Activated gamma-delta T cell treated with Interleukin-2 at 50 U/mL for 16 hours (primary cell): ENCODE measurements around the gene ATCAY.
"Not testable (repeated sequence)": the region's sequence is repeated elsewhere in the genome, so short reads cannot be mapped to it uniquely, and the experiment has no call there.

Experiments
- DNase-seq: peaks from one replicate; pipeline ENCODE4 v3.0.0-alpha.2; 2020

The ATCAY gene

GRCh38 chr19:3904233-3904632 lies 23.7 kb downstream of the ATCAY start:
- DNase-seq, result no peak

- DNase-seq, result no peak
These were observed 27.3 kb downstream of the ATCAY start for GRCh38 chr19:3907626-3908265.

- no peak for DNase-seq
These were observed 28.0 kb downstream of the ATCAY start for GRCh38 chr19:3908266-3909054.

- DNase-seq, result no peak
These were observed 29.6 kb downstream of the ATCAY start for GRCh38 chr19:3910105-3910504.

GRCh38 chr19:3914199-3914598 lies 33.7 kb downstream of the ATCAY start:
- no peak for DNase-seq

DNA sequence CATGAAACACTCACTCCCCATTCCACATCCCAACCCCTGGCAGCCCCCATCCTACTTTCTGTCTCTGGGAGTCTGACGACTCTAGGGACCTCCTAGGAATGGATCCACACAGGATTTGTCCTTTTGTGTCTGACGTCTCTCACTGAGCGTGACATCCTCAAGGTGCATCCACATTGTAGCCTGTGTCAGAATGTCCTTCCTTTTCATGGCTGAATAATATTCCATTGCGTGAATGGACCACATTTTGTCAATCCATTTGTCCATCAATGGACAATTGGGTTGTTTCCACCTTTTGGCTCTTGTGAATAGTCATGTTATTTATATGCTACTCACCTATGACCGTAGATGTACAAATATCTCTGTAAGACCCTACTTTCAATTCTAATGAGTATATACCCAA lies 35.5 kb downstream of the ATCAY start:
- no peak for DNase-seq

GRCh38 chr19:3919793-3920192 lies 39.3 kb downstream of the ATCAY start:
- DNase-seq, result no peak

- DNase-seq, result no peak
These were observed 42.7 kb downstream of the ATCAY start for GRCh38 chr19:3923096-3923758.

DNA sequence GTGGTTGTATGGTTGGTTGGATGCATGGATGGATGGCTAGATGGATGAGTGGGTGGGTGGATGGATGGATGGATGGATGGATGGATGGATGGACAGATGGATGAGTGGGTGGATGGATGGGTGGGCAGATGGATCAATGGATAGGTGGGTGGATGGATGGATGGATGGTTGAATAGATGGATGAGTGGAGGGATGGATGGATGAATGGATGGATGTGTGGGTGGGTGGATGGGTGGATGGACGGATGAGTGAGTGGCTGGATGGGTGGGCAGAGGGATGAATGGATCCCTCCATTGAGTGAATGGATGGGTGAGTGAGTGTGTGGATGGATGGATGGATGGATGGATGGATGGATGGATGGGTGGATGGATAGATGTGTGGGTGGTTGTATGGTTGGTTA lies 43.4 kb downstream of the ATCAY start:
- DNase-seq, result no peak

DNA sequence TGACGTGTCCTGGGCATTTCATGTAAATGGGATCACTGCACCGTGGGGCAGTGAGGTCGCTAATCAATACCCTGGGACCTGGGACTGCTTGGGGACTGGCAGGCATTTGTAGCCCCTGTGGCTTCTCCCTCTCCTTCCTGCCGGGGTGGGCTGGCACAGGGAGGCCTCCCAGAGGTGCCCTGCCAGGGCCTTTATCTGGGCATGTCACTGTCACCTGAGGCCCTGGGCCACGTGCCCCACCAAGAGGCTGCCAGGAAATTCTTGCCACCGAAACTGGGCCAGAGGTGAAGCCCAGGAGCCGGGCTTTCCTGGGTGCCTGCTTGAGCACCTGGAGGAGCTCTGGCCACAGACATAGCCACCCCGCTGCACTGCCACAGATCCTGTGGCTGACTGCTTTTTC lies 50.6 kb downstream of the ATCAY start:
- no peak for DNase-seq

DNA sequence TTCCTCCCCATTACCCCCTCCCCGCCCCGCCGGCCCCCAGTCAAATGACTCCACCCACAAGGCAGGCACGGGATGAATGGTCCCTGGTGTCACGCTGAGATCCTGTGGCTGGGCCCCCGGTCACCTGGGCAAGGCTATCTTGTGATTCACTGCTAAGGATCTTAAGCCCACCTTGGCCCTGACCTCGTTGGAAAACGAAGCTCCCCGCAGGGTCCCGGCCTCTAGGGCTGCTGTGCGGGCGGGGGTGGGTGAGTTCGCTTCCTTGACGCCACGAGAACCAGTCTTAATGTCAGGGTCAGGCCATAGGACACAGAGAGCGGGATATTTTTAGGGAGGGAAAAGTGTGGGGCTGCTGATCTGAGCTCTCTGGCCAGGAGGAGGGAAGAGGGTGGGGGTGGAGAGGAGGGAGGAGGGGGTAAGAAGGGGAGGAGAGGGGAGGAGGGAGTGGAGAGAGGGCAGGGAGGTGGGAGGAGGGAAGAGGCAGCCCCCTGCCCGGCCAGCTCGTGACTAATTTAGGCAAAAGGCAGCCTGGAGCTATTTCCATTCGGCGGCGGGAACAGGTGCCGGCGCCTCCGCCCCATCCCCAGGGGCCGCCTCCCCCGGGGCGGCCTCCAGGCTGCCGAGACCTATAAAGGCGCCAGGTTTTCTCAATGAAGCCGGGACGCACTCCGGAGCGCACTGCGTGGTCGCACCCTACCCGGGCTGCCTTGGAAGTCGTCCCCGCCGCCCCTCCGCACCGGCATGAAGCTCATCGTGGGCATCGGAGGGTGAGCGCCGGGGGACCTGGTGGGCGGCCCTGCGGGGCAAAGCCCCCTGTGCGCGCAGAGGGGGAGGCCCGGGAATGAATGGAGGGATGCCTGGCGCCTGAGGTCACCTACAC lies 52.7 kb downstream of the ATCAY start, which contains the start of gene NMRK2:
NMRK2 (plus strand) TSS at position 139 of the 880 bp plus-strand sequence; CDS start at position 742, 603 bp downstream.
- DNase-seq, result no peak

- no peak for DNase-seq
These were observed 56.3 kb downstream of the ATCAY start for GRCh38 chr19:3936506-3937442.

DNA sequence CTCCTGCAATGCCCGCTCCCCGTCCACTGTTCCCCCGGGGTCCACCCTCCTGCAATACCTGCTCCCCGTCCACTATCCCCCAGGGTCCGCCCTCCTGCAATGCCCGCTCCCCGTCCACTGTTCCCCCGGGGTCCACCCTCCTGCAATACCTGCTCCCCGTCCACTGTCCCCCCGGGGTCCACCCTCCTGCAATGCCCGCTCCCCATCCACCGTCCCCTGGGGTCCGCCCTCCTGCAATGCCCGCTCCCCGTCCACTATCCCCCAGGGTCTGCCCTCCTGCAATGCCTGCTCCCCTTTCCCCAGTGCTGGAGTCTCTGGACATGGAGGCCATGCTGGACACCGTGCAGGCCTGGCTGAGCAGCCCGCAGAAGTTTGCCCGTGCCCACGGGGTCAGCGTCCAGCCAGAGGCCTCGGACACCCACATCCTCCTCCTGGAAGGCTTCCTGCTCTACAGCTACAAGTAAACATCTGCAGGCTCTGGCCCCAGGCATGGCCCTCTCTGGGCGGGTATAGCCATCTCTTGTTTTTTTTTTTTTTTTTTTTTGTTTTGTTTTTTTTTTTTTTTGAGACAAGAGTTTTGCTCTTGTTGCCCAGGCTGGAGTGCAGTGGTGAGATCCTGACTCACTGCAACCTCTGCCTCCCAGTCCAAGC lies 57.9 kb downstream of the ATCAY start:
- DNase-seq, result not testable (repeated sequence)

DNA sequence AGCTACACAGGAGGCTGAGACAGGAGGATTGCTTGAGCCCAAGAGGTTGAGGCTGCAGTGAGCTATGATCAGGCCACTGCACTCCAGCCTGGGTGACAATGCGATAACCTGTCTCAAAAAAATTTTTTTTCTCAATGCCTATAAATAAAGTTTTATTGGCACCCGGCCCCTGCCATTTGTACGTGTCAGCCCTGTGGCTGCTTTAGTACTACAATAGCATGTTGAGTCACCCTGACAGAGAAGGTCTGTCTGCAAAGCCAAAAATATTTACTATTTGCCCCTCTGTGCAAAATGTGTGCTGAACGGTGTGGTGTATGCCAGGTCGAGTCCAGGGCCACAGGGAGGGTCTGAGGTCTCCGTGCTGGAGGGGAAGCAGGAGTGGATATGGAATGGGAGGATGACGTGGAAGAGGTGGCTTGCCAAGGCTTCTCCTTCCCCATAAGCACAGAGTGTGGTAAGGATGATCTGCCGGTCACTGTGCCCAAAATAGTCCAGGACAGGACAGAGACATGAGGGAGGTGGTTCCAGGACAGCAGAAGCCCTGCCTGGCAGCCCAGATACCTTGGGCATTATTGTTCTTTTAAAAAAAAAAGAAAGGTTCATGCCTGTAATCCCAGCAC lies 62.4 kb downstream of the ATCAY start:
- no peak for DNase-seq

- DNase-seq, result no peak
These were observed 63.7 kb downstream of the ATCAY start for GRCh38 chr19:3944018-3944721.

- DNase-seq, result no peak
These were observed 65.4 kb downstream of the ATCAY start for GRCh38 chr19:3945838-3946237.

DNA sequence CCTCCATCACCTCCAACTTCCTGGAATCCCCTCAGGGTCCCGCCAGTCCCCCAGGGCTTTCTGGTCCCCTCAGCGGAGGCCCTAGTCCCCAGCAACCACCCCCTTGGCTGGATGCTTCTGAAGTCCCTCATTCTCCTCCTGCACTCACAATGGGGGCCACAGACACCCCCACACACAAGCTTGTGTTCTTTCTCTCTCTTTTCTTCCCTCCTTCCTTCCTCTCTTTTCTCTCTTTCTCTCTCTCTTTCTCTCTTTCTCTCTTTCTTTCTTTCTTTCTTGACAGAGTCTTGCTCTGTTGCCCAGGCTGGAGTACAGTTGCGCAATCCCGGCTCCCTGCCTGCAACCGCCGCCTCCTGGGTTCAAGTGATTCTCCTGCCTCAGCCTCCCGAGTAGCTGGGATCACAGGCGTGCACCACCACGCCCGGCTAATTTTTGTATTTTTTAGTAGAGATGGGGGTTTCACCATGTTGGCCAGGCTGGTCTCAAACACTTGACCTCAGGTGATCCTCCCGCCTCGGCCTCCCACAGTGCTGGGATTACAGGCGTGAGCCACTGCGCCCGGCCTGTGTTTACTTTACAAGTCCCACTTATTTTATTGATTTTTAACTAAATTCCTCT lies 66.9 kb downstream of the ATCAY start:
- not testable (repeated sequence) for DNase-seq

GRCh38 chr19:3949294-3949693 lies 68.8 kb downstream of the ATCAY start:
- no peak for DNase-seq
